Brain microvascular endothelial cell (primary cell): Measurements from ENCODE around the gene POLG.

ENCODE experiments used
- DNase-seq: peaks from one replicate; pipeline ENCODE4 v3.0.0-alpha.2; 2020
- H3K27ac ChIP-seq: fragments of 250-450 bp; sonication (Bioruptor Pico); 2 replicates; pipeline ENCODE4 v1.5.1; 2020; ENCODE audit warnings: mild to moderate bottlenecking, moderate library complexity
- H3K27me3 ChIP-seq: fragments of 250-450 bp; sonication (Bioruptor Pico); replicated peaks from 2 replicates; pipeline ENCODE4 v1.5.1; 2020; ENCODE audit warnings: mild to moderate bottlenecking
- H3K36me3 ChIP-seq: fragments of 250-450 bp; sonication (Bioruptor Pico); replicated peaks from 2 replicates; pipeline ENCODE4 v1.5.1; 2020; ENCODE audit warnings: mild to moderate bottlenecking
- H3K4me3 ChIP-seq: 2 replicates; pipeline ENCODE4 v1.5.1; 2011; ENCODE audit warnings: low read depth, mild to moderate bottlenecking, control low read depth, low read length, moderate library complexity
- in situ Hi-C: cut with HindIII; loops from 2 replicates; pipeline ENCODE4 v1.10.0; 2017; ENCODE audit warnings: low sequenced_read_pairs, low pct_ligation_motif_present
- TF ChIP-seq, protein P1 (sequence below): IDR thresholded peaks from 2 replicates; pipeline ENCODE4 v1.5.1; 2011; ENCODE audit warnings: low read depth, mild to moderate bottlenecking, moderate library complexity, low read length, control low read depth, inconsistent platforms; ENCODE audit errors: missing control alignments

POLG gene

GRCh38 chr15:89330881-89331595, 3.6 kb downstream of the POLG start:
- H3K36me3 ChIP-seq = peaks cover 74% of the 10 kb centered on the region
- H3K27me3 ChIP-seq = no peaks in the 10 kb centered on the region
- H3K27ac ChIP-seq = no peak overlapping the region
- no peak for DNase-seq
- TF ChIP-seq, protein P1, sequence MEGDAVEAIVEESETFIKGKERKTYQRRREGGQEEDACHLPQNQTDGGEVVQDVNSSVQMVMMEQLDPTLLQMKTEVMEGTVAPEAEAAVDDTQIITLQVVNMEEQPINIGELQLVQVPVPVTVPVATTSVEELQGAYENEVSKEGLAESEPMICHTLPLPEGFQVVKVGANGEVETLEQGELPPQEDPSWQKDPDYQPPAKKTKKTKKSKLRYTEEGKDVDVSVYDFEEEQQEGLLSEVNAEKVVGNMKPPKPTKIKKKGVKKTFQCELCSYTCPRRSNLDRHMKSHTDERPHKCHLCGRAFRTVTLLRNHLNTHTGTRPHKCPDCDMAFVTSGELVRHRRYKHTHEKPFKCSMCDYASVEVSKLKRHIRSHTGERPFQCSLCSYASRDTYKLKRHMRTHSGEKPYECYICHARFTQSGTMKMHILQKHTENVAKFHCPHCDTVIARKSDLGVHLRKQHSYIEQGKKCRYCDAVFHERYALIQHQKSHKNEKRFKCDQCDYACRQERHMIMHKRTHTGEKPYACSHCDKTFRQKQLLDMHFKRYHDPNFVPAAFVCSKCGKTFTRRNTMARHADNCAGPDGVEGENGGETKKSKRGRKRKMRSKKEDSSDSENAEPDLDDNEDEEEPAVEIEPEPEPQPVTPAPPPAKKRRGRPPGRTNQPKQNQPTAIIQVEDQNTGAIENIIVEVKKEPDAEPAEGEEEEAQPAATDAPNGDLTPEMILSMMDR = peak; percentile 9
- in situ Hi-C loops = no loop called here
- H3K4me3 ChIP-seq = no peak overlapping the region

GRCh38 chr15:89330119-89330518, 4.5 kb downstream of the POLG start:
- TF ChIP-seq, protein P1 = no peak
- Histone ChIP-seq H3K27ac (no peak overlapping the region), H3K27me3 (no peaks in the 10 kb centered on the region), H3K4me3 (no peak overlapping the region), H3K36me3 (peaks cover 83% of the 10 kb centered on the region)
- in situ Hi-C loops = no loop called here
- no peak for DNase-seq

DNA sequence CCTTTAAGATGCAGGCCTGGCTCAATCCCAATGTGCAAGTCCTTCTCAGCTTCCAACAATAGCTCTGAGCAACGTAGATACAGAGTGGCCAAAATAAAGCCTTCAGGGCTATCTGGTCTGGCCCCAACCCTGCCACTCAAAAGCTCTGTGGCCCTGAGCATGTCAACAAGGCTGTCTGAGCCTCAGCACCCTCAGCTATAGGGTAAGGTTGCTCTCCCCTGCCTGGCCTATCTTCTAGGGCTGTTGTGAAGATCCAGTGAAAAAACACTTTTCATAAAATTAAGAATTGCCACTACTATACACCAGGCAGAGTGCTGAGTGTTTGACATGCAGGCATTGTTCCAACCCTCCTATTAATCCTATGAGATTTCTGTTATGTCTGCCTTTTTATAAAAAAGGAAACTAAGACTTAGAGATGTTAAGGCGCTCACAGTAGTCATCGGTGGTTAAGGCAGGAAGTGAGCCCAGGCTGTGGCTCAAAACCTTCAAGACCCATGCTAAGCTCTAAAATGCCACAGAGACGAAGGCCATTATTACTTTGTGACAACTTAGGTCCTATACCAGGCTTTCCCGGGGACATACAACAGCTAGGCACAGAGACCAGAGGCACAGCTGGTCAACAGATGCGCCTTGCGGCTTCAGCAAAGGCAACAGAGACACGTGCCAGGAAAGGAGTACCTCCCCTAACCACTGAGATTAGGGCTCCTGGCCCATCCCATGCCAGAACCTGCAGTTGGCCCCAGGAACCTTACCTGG, 5.1 kb downstream of the POLG start:
- Histone ChIP-seq H3K27ac (no peak overlapping the region), H3K4me3 (no peak overlapping the region), H3K27me3 (no peaks in the 10 kb centered on the region), H3K36me3 (peaks cover 87% of the 10 kb centered on the region)
- in situ Hi-C loops = no loop called here
- no peak for DNase-seq
- TF ChIP-seq, protein P1 = no peak

GRCh38 chr15:89328398-89329254, 6.0 kb downstream of the POLG start:
- no peak overlapping the region for H3K27ac ChIP-seq
- DNase-seq = no peak
- H3K36me3 ChIP-seq = peaks cover 96% of the 10 kb centered on the region
- TF ChIP-seq, protein P1 = no peak
- H3K27me3 ChIP-seq = no peaks in the 10 kb centered on the region
- in situ Hi-C loops = no loop called here
- no peak overlapping the region for H3K4me3 ChIP-seq

GRCh38 chr15:89327113-89327512, 7.5 kb downstream of the POLG start:
- no peak for DNase-seq
- in situ Hi-C loops = no loop called here
- no peaks in the 10 kb centered on the region for H3K27me3 ChIP-seq
- TF ChIP-seq, protein P1 = no peak
- no peak overlapping the region for H3K27ac ChIP-seq
- peaks cover 98% of the 10 kb centered on the region for H3K36me3 ChIP-seq
- no peak overlapping the region for H3K4me3 ChIP-seq
